ENCODE results near the gene TMEM59L. TPM values are rescaled to one million over a fixed set of nuclear protein-coding genes. Genes with fewer than 3 reads are reported as not detected.

TMEM59L gene
- total RNA-seq, 6 experiments from 2014 or later = 0.31 to 0.43 TPM; not detected in 4

DNA sequence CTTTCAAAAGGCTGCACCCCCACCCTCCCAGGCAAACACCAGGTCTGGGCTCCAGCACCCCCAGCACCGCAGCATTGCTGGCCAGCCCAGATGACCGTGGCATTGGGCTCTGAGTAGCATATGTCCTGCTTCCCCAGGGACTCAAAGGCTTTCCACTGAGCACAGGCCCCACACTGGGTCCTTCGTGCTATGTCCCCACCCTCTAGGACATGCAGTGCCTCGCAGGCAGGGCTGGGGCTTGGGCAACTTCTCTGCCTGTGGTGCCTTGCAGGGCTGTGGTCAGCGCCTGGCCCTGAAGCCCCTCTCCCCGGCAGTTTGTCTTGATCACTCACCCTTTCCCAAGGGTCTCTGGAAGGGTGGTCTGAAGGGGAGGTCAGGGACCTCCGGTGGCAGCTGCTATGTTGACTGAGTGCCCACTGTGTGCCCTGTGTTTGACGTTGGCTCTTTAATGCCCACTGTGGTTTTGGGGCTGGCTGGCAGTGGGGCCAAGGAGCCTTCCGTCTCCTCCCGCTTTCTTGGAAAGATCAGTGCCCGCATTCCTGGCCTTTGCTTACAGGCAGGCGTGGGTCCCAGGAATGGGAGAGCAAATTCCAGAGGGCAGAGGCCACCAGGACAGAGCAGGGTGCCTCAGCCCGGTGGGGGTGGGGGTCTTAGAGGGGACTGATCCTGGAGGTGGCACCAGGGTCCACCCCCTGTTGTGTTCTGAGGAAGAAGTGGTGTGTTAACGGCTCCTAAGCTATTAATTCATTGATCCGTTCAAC, 50.5 kb downstream of the TMEM59L start:
- Histone ChIP-seq H3K4me1 (no peaks in the 10 kb centered on the region), H3K27ac (no peak overlapping the region), H3K9me3 (no peaks in the 10 kb centered on the region), H3K27me3 (no peaks in the 10 kb centered on the region), H3K4me3 (no peak overlapping the region), H3K36me3 (peaks cover 0 to 7% (median under 1%) of the 10 kb centered on the region in 4 donors)
- 66% methylated on average over 10 of the region's 15 CpGs for WGBS (ENCODE audit: insufficient coverage, low coverage, low lambda C conversion rate, missing lambda C conversion rate)
- ATAC-seq (no peak), DNase-seq (no peak)
- no peak for TF ChIP-seq CTCF (IDR thresholded peaks at IDR 0.05)
- no peak for TF ChIP-seq POLR2A (IDR thresholded peaks at IDR 0.05)
- intact Hi-C loops (cut with DNase I) = no loop called here

DNA sequence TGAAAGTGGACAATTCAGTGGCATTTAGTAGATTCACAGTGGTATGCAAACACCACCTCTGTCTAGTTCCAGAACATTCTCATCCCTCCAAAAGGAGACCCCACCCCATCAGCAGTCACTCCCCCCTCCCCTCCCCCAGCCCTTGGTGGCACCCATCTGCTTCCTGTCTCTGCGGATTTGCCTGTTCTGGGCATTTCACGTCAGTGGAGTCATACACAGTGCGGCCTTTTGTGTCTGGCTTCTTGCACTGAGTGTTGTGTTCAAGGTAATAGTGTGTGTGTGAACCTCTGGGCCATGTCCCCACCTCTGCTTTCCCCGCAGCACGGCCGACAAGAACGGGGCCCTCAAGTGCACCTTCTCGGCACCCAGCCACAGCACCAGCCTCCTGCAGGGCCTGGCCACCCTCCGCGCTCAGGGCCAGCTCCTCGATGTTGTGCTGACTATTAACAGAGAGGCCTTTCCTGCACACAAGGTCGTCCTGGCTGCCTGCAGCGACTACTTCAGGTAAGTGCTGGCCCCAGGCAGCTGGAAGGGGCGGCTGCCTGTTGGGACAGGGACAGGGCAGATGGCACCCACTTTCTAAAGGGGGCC, 51.4 kb downstream of the TMEM59L start:
- WGBS (ENCODE audit: insufficient coverage, low coverage, low lambda C conversion rate, missing lambda C conversion rate) = 55% methylated on average over 6 of the region's 14 CpGs
- no peak overlapping the region for H3K27ac ChIP-seq
- H3K4me1 ChIP-seq = no peaks in the 10 kb centered on the region
- H3K9me3 ChIP-seq = no peaks in the 10 kb centered on the region
- no peak for TF ChIP-seq POLR2A (IDR thresholded peaks at IDR 0.05)
- no peak for TF ChIP-seq CTCF (IDR thresholded peaks at IDR 0.05)
- H3K4me3 ChIP-seq = no peak overlapping the region
- intact Hi-C loops (cut with DNase I) = no loop called here
- DNase-seq (no peak), ATAC-seq (no peak)
- H3K36me3 ChIP-seq = peaks cover 0 to 15% (median 3%) of the 10 kb centered on the region in 4 donors
- no peaks in the 10 kb centered on the region for H3K27me3 ChIP-seq

GRCh38 chr19:18665771-18666202, 53.1 kb downstream of the TMEM59L start:
- WGBS (ENCODE audit: insufficient coverage, low coverage, low lambda C conversion rate, missing lambda C conversion rate) = 67% methylated on average over 1 of the region's 22 CpGs
- DNase-seq (no peak), ATAC-seq (no peak)
- Histone ChIP-seq H3K4me1 (no peaks in the 10 kb centered on the region), H3K27me3 (no peaks in the 10 kb centered on the region), H3K36me3 (peaks cover 0 to 19% (median 3%) of the 10 kb centered on the region in 4 donors), H3K9me3 (no peaks in the 10 kb centered on the region), H3K4me3 (no peak overlapping the region), H3K27ac (no peak overlapping the region)
- TF ChIP-seq CTCF (IDR thresholded peaks at IDR 0.05) (no peak), POLR2A (IDR thresholded peaks at IDR 0.05) (no peak)
- intact Hi-C loops (cut with DNase I) = no loop called here

GRCh38 chr19:18666317-18666716, 53.6 kb downstream of the TMEM59L start:
- WGBS (ENCODE audit: insufficient coverage, low coverage, low lambda C conversion rate, missing lambda C conversion rate) = no CpG with 5 or more reads among the region's 12 CpGs
- intact Hi-C loops (cut with DNase I) = no loop called here
- Histone ChIP-seq H3K4me1 (no peaks in the 10 kb centered on the region), H3K27ac (no peak overlapping the region), H3K27me3 (no peaks in the 10 kb centered on the region), H3K4me3 (no peak overlapping the region), H3K36me3 (peaks cover 0 to 19% (median 3%) of the 10 kb centered on the region in 4 donors), H3K9me3 (no peaks in the 10 kb centered on the region)
- ATAC-seq = no peak
- TF ChIP-seq POLR2A (IDR thresholded peaks at IDR 0.05) (no peak), CTCF (IDR thresholded peaks at IDR 0.05) (no peak)
- DNase-seq = no peak
